Measurements from ENCODE around the gene PAWR.

GRCh38 chr12:79573820-79574219, 116.9 kb downstream of the PAWR start:
- TF ChIP-seq CTCF (optimal IDR thresholded peaks at IDR 0.05 in 1 of 3, IDR thresholded peaks at IDR 0.05 in 1 of 3, conservative IDR thresholded peaks at IDR 0.05 in 1 of 3; ENCODE audit: extremely low read depth in 1 of 3, insufficient read depth in 2 of 3, low read length in 3 of 3) (no peak), EZH2 (IDR thresholded peaks at IDR 0.05; ENCODE audit: low read length) (no peak)
